Keratinocyte (primary cell): ENCODE measurements around the gene TP53I3.

Experiments
- CTCF ChIP-seq, 3 experiments: IDR thresholded peaks in 1 of 3; conservative IDR thresholded peaks in 1 of 3; optimal IDR thresholded peaks in 1 of 3; 2 replicates in 2 of 3; 3 replicates in 1 of 3; pipeline versions ENCODE3 to v1.5.1; 2011; ENCODE audit warnings: low read length in 3 of 3, mild to moderate bottlenecking in 3 of 3, moderate library complexity in 2 of 3, control low read depth in 1 of 3, inconsistent platforms in 1 of 3; ENCODE audit not compliant: insufficient read depth in 2 of 3; ENCODE audit errors: extremely low read depth in 1 of 3
- EZH2 ChIP-seq: IDR thresholded peaks from one replicate; pipeline ENCODE4 v1.6.1; 2012; ENCODE audit warnings: inconsistent platforms, mild to moderate bottlenecking, low read length, moderate library complexity

- TF ChIP-seq CTCF (optimal IDR thresholded peaks at IDR 0.05 in 1 of 3, IDR thresholded peaks at IDR 0.05 in 1 of 3, conservative IDR thresholded peaks at IDR 0.05 in 1 of 3; ENCODE audit: extremely low read depth in 1 of 3, insufficient read depth in 2 of 3, low read length in 3 of 3) (no peak), EZH2 (no peak)
Measured at GRCh38 chr2:24077535-24077877, 7.1 kb downstream of the TP53I3 start.
